Neural progenitor cell (in vitro differentiated cells): ENCODE results near the gene STAMBP.

Experiments
- EZH2 ChIP-seq: fragments of 200-600 bp; sonication (generic); IDR thresholded peaks from 2 replicates; pipeline ENCODE4 v1.6.1; 2017; ENCODE audit warnings: antibody characterized with exemption, mild to moderate bottlenecking, moderate library complexity
- EZH2phosphoT487 ChIP-seq: fragments of 200-600 bp; sonication (generic); IDR thresholded peaks from 2 replicates; pipeline ENCODE4 v1.6.1; 2017; ENCODE audit warnings: antibody characterized with exemption
- TF ChIP-seq, protein P1 (sequence below): fragments of 200-600 bp; sonication (generic); IDR thresholded peaks from 2 replicates; pipeline ENCODE4 v1.5.1; 2017; ENCODE audit warnings: antibody characterized with exemption, mild to moderate bottlenecking

- TF ChIP-seq, protein P1, sequence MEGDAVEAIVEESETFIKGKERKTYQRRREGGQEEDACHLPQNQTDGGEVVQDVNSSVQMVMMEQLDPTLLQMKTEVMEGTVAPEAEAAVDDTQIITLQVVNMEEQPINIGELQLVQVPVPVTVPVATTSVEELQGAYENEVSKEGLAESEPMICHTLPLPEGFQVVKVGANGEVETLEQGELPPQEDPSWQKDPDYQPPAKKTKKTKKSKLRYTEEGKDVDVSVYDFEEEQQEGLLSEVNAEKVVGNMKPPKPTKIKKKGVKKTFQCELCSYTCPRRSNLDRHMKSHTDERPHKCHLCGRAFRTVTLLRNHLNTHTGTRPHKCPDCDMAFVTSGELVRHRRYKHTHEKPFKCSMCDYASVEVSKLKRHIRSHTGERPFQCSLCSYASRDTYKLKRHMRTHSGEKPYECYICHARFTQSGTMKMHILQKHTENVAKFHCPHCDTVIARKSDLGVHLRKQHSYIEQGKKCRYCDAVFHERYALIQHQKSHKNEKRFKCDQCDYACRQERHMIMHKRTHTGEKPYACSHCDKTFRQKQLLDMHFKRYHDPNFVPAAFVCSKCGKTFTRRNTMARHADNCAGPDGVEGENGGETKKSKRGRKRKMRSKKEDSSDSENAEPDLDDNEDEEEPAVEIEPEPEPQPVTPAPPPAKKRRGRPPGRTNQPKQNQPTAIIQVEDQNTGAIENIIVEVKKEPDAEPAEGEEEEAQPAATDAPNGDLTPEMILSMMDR = no peak
- no peak for TF ChIP-seq EZH2
- no peak for TF ChIP-seq EZH2phosphoT487
Measured at GRCh38 chr2:73913414-73914054, 84.8 kb downstream of the STAMBP start.
